Endothelial cell of umbilical vein (primary cell): ENCODE results near the gene TSGA10IP. TPM values are rescaled to one million over a fixed set of nuclear protein-coding genes. Genes with fewer than 3 reads are reported as not detected.

Experiments used
- BruUV-seq: library from RNA; stranded (reverse); fragments of 400-500 nt; replicated peaks from 2 replicates; lab custom pipeline; 2021; lab: Mats Ljungman, UMichigan
- CTCF ChIA-PET: fragments of 300-600, 350-600 bp; sonication (Branson Sonifier 250); formaldehyde crosslinking; loops from one replicate; lab custom pipeline; 2021; ENCODE audit warnings: antibody characterized with exemption, inconsistent platforms; lab: Charles Lee
- POLR2A ChIA-PET: fragments of 300-600, 350-600 bp; sonication (Branson Sonifier 250); formaldehyde crosslinking; loops from one replicate; lab custom pipeline; 2021; ENCODE audit warnings: antibody characterized with exemption, inconsistent platforms; lab: Charles Lee
- DNase-seq: peaks from one replicate; pipeline ENCODE4 v3.0.0-alpha.2; 2011; ENCODE audit warnings: low read depth, low spot score
- FAIRE-seq: peaks from 2 replicates; lab custom pipeline; 2011; peaks lifted over from hg19 to GRCh38; lab: Jason Lieb, UNC
- H2AFZ ChIP-seq: 2 replicates; pipeline ENCODE4 v1.6.0; 2012; ENCODE audit warnings: low read depth, low read length, control low read depth, inconsistent platforms
- H3K27ac ChIP-seq: 2 replicates; pipeline ENCODE4 v1.5.1; 2011; ENCODE audit warnings: low read depth, mild to moderate bottlenecking, control low read depth, low read length, moderate library complexity; ENCODE audit not compliant: insufficient read depth
- H3K27me3 ChIP-seq, 2 experiments: 2 replicates each; pipeline versions ENCODE4 v1.6.0 to v1.6.1; 2011; ENCODE audit warnings: low read length in 2 of 2, mixed read lengths in 1 of 2; ENCODE audit not compliant: control insufficient read depth in 2 of 2, insufficient read depth in 2 of 2
- H3K36me3 ChIP-seq, 2 experiments: 2 replicates in 1 of 2; 3 replicates in 1 of 2; pipeline ENCODE4 v1.5.1; 2011; ENCODE audit warnings: low read length in 2 of 2, mild to moderate bottlenecking in 1 of 2, moderate library complexity in 1 of 2; ENCODE audit not compliant: control insufficient read depth in 2 of 2, insufficient read depth in 2 of 2; ENCODE audit errors: extremely low read depth in 1 of 2
- H3K4me1 ChIP-seq: 3 replicates; pipeline ENCODE4 v1.5.1; 2011; ENCODE audit warnings: mild to moderate bottlenecking, low read length; ENCODE audit not compliant: control insufficient read depth, insufficient read depth; ENCODE audit errors: extremely low read depth
- H3K4me2 ChIP-seq: 2 replicates; pipeline ENCODE4 v1.6.1; 2011; ENCODE audit warnings: low read length, control low read depth, mixed read lengths; ENCODE audit not compliant: insufficient read depth
- H3K4me3 ChIP-seq, 3 experiments: fragments of 200-600 bp in 1 of 3; sonication (generic), shearing (Covaris generic) in 1 of 3; replicated peaks in 1 of 3; 2 replicates each; pipeline ENCODE4 v1.5.1; 2011 to 2016; ENCODE audit warnings: control low read depth in 3 of 3, low read length in 3 of 3, mild to moderate bottlenecking in 2 of 3, inconsistent platforms in 1 of 3, low read depth in 1 of 3, moderate library complexity in 1 of 3; ENCODE audit not compliant: insufficient read depth in 1 of 3
- H3K79me2 ChIP-seq: 2 replicates; pipeline ENCODE4 v1.6.0; 2012; ENCODE audit warnings: low read length, inconsistent platforms; ENCODE audit not compliant: control insufficient read depth, insufficient read depth
- H3K9ac ChIP-seq: replicated peaks from 2 replicates; pipeline ENCODE3; 2011; ENCODE audit warnings: low read length, control low read depth; ENCODE audit not compliant: insufficient read depth; ENCODE audit errors: extremely low read depth
- H3K9me1 ChIP-seq: replicated peaks from 3 replicates; pipeline ENCODE4 v1.6.0; 2011; ENCODE audit warnings: mild to moderate bottlenecking, low read length; ENCODE audit not compliant: control insufficient read depth, insufficient read depth; ENCODE audit errors: extremely low read depth
- H3K9me3 ChIP-seq: replicated peaks from 2 replicates; pipeline ENCODE4 v1.5.1; 2012; ENCODE audit warnings: low read length, inconsistent platforms; ENCODE audit not compliant: control insufficient read depth, insufficient read depth
- H4K20me1 ChIP-seq: replicated peaks from 2 replicates; pipeline ENCODE3; 2011; ENCODE audit warnings: mild to moderate bottlenecking, low read length; ENCODE audit not compliant: control insufficient read depth, insufficient read depth; ENCODE audit errors: extremely low read depth
- EZH2 ChIP-seq: IDR thresholded peaks from 2 replicates; pipeline ENCODE4 v1.6.1; 2012; ENCODE audit warnings: borderline replicate concordance, low read depth, mild to moderate bottlenecking, moderate library complexity, low read length, inconsistent platforms; ENCODE audit not compliant: severe bottlenecking
- FOS ChIP-seq: IDR thresholded peaks from 2 replicates; pipeline ENCODE4 v1.6.1; 2011; ENCODE audit warnings: mild to moderate bottlenecking, low read length, moderate library complexity, borderline replicate concordance; ENCODE audit not compliant: insufficient read depth
- GATA2 ChIP-seq: IDR thresholded peaks from 2 replicates; pipeline ENCODE4 v1.7.0; 2011; ENCODE audit warnings: low read depth, mild to moderate bottlenecking, moderate library complexity, mixed read lengths, low read length; ENCODE audit not compliant: insufficient read length, insufficient read depth
- JUN ChIP-seq: IDR thresholded peaks from 2 replicates; pipeline ENCODE4 v1.6.1; 2011; ENCODE audit warnings: borderline replicate concordance, low read depth; ENCODE audit not compliant: insufficient read length, insufficient read depth
- MYC ChIP-seq: IDR thresholded peaks from one replicate; pipeline ENCODE4 v1.6.1; 2011; ENCODE audit warnings: mild to moderate bottlenecking, low read depth, low read length
- POLR2A ChIP-seq: IDR thresholded peaks from 2 replicates; pipeline ENCODE4 v1.6.1; 2012; ENCODE audit warnings: low read depth, mild to moderate bottlenecking, control low read depth, low read length
- POLR2AphosphoS5 ChIP-seq: IDR thresholded peaks from 2 replicates; pipeline ENCODE4 v1.6.1; 2012; ENCODE audit warnings: low read depth, mild to moderate bottlenecking, control low read depth, low read length, moderate library complexity; ENCODE audit not compliant: insufficient read depth
- dilution Hi-C: fragments of 300-500 bp; cut with MboI; formaldehyde crosslinking; loops from one replicate; pipeline ENCODE4 v1.15.0; 2019; ENCODE audit warnings: low sequenced_read_pairs; ENCODE audit not compliant: extremely low pct_ligation_motif_present
- intact Hi-C: fragments of 100-400 bp; cut with micrococcal nuclease; formaldehyde crosslinking; loops from one replicate; pipeline ENCODE4 v1.10.0; 2022
- polyA plus RNA-seq, 4 experiments: library from polyadenylated mRNA; depleted of rRNA in 3 of 4; stranded (reverse) in 3 of 4; unstranded in 1 of 4; fragments of >200 nt; gene quantifications; 2 replicates each; pipeline versions ENCODE4 v1.2.1 to v1.2.3, GENCODE V29; 2011 to 2012; ENCODE audit warnings: missing spikeins in 1 of 4
- total RNA-seq: library from RNA; stranded (reverse); gene quantifications from 2 replicates; pipeline ENCODE4 v1.2.3, GENCODE V29; 2021
- TF ChIP-seq, protein P1 (sequence below): IDR thresholded peaks from 2 replicates; pipeline ENCODE4 v1.6.1; 2011; ENCODE audit not compliant: insufficient read depth, insufficient read length
- TF ChIP-seq, protein P2 (sequence below), 2 donors: IDR thresholded peaks; 1 replicate in 1 of 2; 2 replicates in 1 of 2; pipeline ENCODE4 v1.5.1; 2011; ENCODE audit warnings: low read length in 2 of 2, mild to moderate bottlenecking in 2 of 2, moderate library complexity in 2 of 2, control low read depth in 1 of 2, inconsistent platforms in 1 of 2, low read depth in 1 of 2; ENCODE audit not compliant: insufficient read depth in 1 of 2; ENCODE audit errors: extremely low read depth in 1 of 2

TSGA10IP gene
- total and polyA plus RNA-seq, 2 donors (not counting 3 experiments of a cell fraction or from before 2014, with no cell fraction given): not detected

DNA sequence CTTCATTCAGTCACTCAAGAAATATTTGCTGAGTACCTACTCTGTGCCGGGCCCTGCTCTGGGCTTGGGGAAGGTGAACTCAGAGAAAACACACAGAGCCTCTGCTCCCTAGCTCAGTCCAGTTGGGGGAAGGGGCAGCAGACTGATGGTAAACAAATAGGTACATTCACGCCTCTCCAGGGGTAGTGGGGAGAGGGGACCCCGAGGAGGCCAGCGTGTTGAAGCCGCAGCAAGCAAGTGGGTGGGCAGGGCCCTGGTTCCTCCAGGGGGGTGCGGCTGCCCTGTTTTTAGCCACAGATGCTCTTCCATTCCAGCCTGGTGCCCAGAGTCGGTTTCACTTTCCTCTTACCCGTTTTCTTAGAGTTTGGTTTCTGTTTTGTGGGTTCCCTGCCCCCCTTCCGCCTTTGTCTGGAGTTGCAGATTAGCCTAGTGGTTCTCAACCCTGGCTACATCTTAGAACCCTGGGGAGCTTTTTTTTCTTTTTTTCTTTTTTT is 17.3 kb upstream of the TSGA10IP start:
- no peaks in the 10 kb centered on the region for H3K79me2 ChIP-seq
- dilution Hi-C loops: no loop called here
- H3K4me1 ChIP-seq: no peaks in the 10 kb centered on the region
- H3K27ac ChIP-seq: no peak overlapping the region
- ChIA-PET CTCF (interaction anchor here (0.8 to 1.0 kb wide), 2 partner anchors 13 to 43 kb away, joined by 3 read pairs; no protein-coding TSS in a partner anchor), POLR2A (no interaction called here)
- no peaks in the 10 kb centered on the region for H3K27me3 ChIP-seq
- no peaks in the 10 kb centered on the region for H4K20me1 ChIP-seq
- FAIRE-seq (no peak), DNase-seq (no peak)
- H3K4me2 ChIP-seq: no peak overlapping the region
- no peak overlapping the region for H3K9ac ChIP-seq
- no peak overlapping the region for H3K4me3 ChIP-seq
- H3K9me3 ChIP-seq: no peaks in the 10 kb centered on the region
- intact Hi-C loops: no loop called here
- no peaks in the 10 kb centered on the region for H3K9me1 ChIP-seq
- peaks cover 0 to 3% of the 10 kb centered on the region in 2 experiments for H3K36me3 ChIP-seq
- no peak overlapping the region for H2AFZ ChIP-seq
- BruUV-seq: no TSS peak
- TF ChIP-seq, protein P1, sequence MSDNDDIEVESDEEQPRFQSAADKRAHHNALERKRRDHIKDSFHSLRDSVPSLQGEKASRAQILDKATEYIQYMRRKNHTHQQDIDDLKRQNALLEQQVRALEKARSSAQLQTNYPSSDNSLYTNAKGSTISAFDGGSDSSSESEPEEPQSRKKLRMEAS: no peak
- TF ChIP-seq EZH2 (no peak), FOS (no peak), GATA2 (no peak), MYC (no peak), POLR2AphosphoS5 (no peak), JUN (no peak), POLR2A (no peak)
- TF ChIP-seq, protein P2, sequence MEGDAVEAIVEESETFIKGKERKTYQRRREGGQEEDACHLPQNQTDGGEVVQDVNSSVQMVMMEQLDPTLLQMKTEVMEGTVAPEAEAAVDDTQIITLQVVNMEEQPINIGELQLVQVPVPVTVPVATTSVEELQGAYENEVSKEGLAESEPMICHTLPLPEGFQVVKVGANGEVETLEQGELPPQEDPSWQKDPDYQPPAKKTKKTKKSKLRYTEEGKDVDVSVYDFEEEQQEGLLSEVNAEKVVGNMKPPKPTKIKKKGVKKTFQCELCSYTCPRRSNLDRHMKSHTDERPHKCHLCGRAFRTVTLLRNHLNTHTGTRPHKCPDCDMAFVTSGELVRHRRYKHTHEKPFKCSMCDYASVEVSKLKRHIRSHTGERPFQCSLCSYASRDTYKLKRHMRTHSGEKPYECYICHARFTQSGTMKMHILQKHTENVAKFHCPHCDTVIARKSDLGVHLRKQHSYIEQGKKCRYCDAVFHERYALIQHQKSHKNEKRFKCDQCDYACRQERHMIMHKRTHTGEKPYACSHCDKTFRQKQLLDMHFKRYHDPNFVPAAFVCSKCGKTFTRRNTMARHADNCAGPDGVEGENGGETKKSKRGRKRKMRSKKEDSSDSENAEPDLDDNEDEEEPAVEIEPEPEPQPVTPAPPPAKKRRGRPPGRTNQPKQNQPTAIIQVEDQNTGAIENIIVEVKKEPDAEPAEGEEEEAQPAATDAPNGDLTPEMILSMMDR (IDR thresholded peaks at IDR 0.05; ENCODE audit: extremely low read depth in 1 of 2, insufficient read depth in 1 of 2, low read depth in 1 of 2, low read length in 2 of 2): no peak
